Neural cell (in vitro differentiated cells): ENCODE results near the gene IQCM. TPM values are rescaled to one million over a fixed set of nuclear protein-coding genes. Genes with fewer than 3 reads are reported as not detected.

Experiments
- H2AFZ ChIP-seq: fragments of 200-600, 300-800 bp; sonication (generic), shearing (Covaris generic); 2 replicates; pipeline ENCODE4 v1.6.0; 2014; ENCODE audit warnings: low read depth, mild to moderate bottlenecking, antibody characterized with exemption, low read length, moderate library complexity
- H3F3A ChIP-seq: fragments of 200-600 bp; shearing (Covaris generic); 2 replicates; pipeline ENCODE4 v1.6.1; 2016; ENCODE audit warnings: mild to moderate bottlenecking, moderate library complexity, mixed read lengths, antibody characterized with exemption, low read length; ENCODE audit not compliant: insufficient read depth, poor library complexity, severe bottlenecking
- H3K27ac ChIP-seq: fragments of 200-600, 300-800 bp; sonication (generic), shearing (Covaris generic); 2 replicates; pipeline ENCODE4 v1.5.1; 2014; ENCODE audit warnings: mild to moderate bottlenecking, low read length, moderate library complexity
- H3K27me3 ChIP-seq: fragments of 300-800, 200-600 bp; sonication (generic), shearing (Covaris generic); 2 replicates; pipeline ENCODE4 v1.6.0; 2014; ENCODE audit warnings: mild to moderate bottlenecking, low read depth, low read length, moderate library complexity; ENCODE audit not compliant: insufficient read depth
- H3K36me3 ChIP-seq: fragments of 300-800, 200-600 bp; sonication (generic), shearing (Covaris generic); 2 replicates; pipeline ENCODE4 v1.5.1; 2014; ENCODE audit warnings: mild to moderate bottlenecking, antibody characterized with exemption, low read length, moderate library complexity; ENCODE audit not compliant: insufficient read depth
- H3K4me2 ChIP-seq: fragments of 300-800, 200-600 bp; sonication (generic), shearing (Covaris generic); 2 replicates; pipeline ENCODE4 v1.6.0; 2014; ENCODE audit warnings: mild to moderate bottlenecking, low read length
- H3K4me3 ChIP-seq: fragments of 300-800, 200-600 bp; sonication (generic), shearing (Covaris generic); 2 replicates; pipeline ENCODE4 v1.5.1; 2014; ENCODE audit warnings: mild to moderate bottlenecking, low read length, moderate library complexity
- H3K79me2 ChIP-seq: fragments of 200-600 bp; shearing (Covaris generic); replicated peaks from 2 replicates; pipeline ENCODE4 v1.6.0; 2014; ENCODE audit warnings: mild to moderate bottlenecking, low read length, moderate library complexity; ENCODE audit not compliant: insufficient read depth
- H3K9ac ChIP-seq: fragments of 300-800, 200-600 bp; sonication (generic), shearing (Covaris generic); 2 replicates; pipeline ENCODE4 v1.6.1; 2016; ENCODE audit warnings: mild to moderate bottlenecking, low read length, mixed read lengths
- H3K9me2 ChIP-seq: fragments of 200-600 bp; shearing (Covaris generic); 2 replicates; pipeline ENCODE4 v1.6.1; 2016; ENCODE audit warnings: mild to moderate bottlenecking, low read length, mixed read lengths; ENCODE audit not compliant: insufficient read depth
- H3K9me3 ChIP-seq: fragments of 200-600, 300-800 bp; sonication (generic), shearing (Covaris generic); 2 replicates; pipeline ENCODE4 v1.6.1; 2016; ENCODE audit warnings: mild to moderate bottlenecking, mixed run types, low read length, moderate library complexity, mixed read lengths
- H4K20me1 ChIP-seq: fragments of 200-600 bp; shearing (Covaris generic); 2 replicates; pipeline ENCODE4 v1.6.1; 2016; ENCODE audit warnings: mild to moderate bottlenecking, mixed run types; ENCODE audit not compliant: insufficient read depth
- EP300 ChIP-seq: fragments of 450-650 bp; conservative IDR thresholded peaks from 2 replicates; pipeline ENCODE4 v1.6.1; 2014; ENCODE audit warnings: antibody characterized with exemption, mild to moderate bottlenecking, moderate library complexity; ENCODE audit not compliant: poor library complexity, severe bottlenecking
- EZH2 ChIP-seq: fragments of 200-600, 300-800 bp; shearing (Covaris generic), sonication (generic); IDR thresholded peaks from 2 replicates; pipeline ENCODE4 v1.6.1; 2014; ENCODE audit warnings: antibody characterized with exemption, low read length, borderline replicate concordance, mild to moderate bottlenecking; ENCODE audit not compliant: insufficient read depth, poor library complexity, severe bottlenecking
- MXI1 ChIP-seq: fragments of 450-650 bp; conservative IDR thresholded peaks from 2 replicates; pipeline ENCODE4 v1.6.1; 2014; ENCODE audit warnings: antibody characterized with exemption, mild to moderate bottlenecking; ENCODE audit not compliant: poor library complexity, severe bottlenecking
- POLR2AphosphoS5 ChIP-seq: IDR thresholded peaks from 2 replicates; pipeline ENCODE4 v1.6.1; 2012
- RAD21 ChIP-seq: fragments of 450-650 bp; conservative IDR thresholded peaks from 2 replicates; pipeline ENCODE4 v1.6.1; 2014; ENCODE audit warnings: antibody characterized with exemption, mild to moderate bottlenecking, moderate library complexity
- SMC3 ChIP-seq: fragments of 450-650 bp; conservative IDR thresholded peaks from 2 replicates; pipeline ENCODE4 v1.6.1; 2014; ENCODE audit warnings: antibody characterized with exemption, mild to moderate bottlenecking, moderate library complexity; ENCODE audit not compliant: poor library complexity
- TAF1 ChIP-seq: IDR thresholded peaks from 2 replicates; pipeline ENCODE4 v1.6.1; 2012; ENCODE audit warnings: low read depth
- polyA plus RNA-seq: library from polyadenylated mRNA; depleted of rRNA; stranded (reverse); fragments of >200 nt; gene quantifications from 2 replicates; pipeline ENCODE4 v1.2.3, GENCODE V29; 2014
- TF ChIP-seq, protein P1 (sequence below): IDR thresholded peaks from 2 replicates; pipeline ENCODE4 v1.6.1; 2012; ENCODE audit warnings: borderline replicate concordance
- TF ChIP-seq, protein P2 (sequence below): fragments of 450-650 bp; IDR thresholded peaks from 2 replicates; pipeline ENCODE4 v1.5.1; 2014; ENCODE audit warnings: antibody characterized with exemption, mild to moderate bottlenecking, moderate library complexity; ENCODE audit not compliant: poor library complexity, severe bottlenecking

Gene IQCM
- polyA plus RNA-seq, 1 donor from 2014 or later, result not detected

DNA sequence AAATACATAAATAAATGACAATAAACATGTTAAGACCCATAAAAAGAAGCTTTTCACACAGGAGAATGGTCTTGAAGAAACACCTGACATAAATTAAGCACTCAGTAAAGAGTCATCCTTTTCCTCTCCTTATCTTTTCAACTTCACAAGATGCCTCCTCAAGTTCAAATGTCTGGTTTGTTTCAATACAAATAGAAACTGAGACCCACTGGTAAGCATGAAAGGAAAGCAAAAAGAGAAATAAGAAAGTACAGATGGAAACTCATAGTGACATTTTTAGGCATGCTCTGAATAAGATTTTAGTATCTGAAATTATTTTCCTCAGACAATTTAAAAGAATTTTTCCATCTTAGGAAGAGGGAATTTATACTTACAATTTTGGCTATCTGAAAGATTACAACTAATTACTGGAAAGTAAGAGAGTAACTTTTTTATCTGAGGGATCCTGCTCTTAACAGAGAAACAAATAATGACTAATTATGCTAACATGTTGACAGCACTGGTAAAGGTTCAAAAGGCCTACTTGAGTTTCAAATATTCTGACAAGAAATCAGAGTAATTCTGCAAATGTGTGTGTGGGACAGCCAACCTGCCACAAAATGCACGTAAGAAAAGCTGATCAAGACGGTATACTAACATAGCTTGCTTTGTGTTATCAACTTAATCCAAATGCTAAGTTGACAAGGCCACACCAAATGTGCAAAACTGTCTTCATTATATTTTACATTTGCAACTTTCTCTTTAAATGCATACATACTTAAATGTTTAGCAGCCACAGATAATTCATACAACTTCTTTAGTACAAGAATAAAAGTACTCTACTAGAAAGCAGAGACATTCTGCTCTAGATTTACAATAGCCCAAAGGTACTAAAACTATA lies 113.0 kb downstream of the IQCM start:
- Histone ChIP-seq H3K9me2 (no peaks in the 10 kb centered on the region), H3K27me3 (no peaks in the 10 kb centered on the region), H3K4me2 (no peak overlapping the region), H3K36me3 (no peaks in the 10 kb centered on the region), H3K79me2 (no peaks in the 10 kb centered on the region), H2AFZ (no peak overlapping the region), H3K9me3 (no peaks in the 10 kb centered on the region), H3K4me3 (no peak overlapping the region), H3F3A (no peaks in the 10 kb centered on the region), H3K9ac (no peak overlapping the region), H3K27ac (no peak overlapping the region), H4K20me1 (no peaks in the 10 kb centered on the region)
- TF ChIP-seq EZH2 (no peak), SMC3 (no peak), POLR2AphosphoS5 (no peak), RAD21 (no peak), EP300 (no peak), MXI1 (no peak), TAF1 (no peak)
- TF ChIP-seq, protein P1, sequence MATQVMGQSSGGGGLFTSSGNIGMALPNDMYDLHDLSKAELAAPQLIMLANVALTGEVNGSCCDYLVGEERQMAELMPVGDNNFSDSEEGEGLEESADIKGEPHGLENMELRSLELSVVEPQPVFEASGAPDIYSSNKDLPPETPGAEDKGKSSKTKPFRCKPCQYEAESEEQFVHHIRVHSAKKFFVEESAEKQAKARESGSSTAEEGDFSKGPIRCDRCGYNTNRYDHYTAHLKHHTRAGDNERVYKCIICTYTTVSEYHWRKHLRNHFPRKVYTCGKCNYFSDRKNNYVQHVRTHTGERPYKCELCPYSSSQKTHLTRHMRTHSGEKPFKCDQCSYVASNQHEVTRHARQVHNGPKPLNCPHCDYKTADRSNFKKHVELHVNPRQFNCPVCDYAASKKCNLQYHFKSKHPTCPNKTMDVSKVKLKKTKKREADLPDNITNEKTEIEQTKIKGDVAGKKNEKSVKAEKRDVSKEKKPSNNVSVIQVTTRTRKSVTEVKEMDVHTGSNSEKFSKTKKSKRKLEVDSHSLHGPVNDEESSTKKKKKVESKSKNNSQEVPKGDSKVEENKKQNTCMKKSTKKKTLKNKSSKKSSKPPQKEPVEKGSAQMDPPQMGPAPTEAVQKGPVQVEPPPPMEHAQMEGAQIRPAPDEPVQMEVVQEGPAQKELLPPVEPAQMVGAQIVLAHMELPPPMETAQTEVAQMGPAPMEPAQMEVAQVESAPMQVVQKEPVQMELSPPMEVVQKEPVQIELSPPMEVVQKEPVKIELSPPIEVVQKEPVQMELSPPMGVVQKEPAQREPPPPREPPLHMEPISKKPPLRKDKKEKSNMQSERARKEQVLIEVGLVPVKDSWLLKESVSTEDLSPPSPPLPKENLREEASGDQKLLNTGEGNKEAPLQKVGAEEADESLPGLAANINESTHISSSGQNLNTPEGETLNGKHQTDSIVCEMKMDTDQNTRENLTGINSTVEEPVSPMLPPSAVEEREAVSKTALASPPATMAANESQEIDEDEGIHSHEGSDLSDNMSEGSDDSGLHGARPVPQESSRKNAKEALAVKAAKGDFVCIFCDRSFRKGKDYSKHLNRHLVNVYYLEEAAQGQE, result no peak
- TF ChIP-seq, protein P2, sequence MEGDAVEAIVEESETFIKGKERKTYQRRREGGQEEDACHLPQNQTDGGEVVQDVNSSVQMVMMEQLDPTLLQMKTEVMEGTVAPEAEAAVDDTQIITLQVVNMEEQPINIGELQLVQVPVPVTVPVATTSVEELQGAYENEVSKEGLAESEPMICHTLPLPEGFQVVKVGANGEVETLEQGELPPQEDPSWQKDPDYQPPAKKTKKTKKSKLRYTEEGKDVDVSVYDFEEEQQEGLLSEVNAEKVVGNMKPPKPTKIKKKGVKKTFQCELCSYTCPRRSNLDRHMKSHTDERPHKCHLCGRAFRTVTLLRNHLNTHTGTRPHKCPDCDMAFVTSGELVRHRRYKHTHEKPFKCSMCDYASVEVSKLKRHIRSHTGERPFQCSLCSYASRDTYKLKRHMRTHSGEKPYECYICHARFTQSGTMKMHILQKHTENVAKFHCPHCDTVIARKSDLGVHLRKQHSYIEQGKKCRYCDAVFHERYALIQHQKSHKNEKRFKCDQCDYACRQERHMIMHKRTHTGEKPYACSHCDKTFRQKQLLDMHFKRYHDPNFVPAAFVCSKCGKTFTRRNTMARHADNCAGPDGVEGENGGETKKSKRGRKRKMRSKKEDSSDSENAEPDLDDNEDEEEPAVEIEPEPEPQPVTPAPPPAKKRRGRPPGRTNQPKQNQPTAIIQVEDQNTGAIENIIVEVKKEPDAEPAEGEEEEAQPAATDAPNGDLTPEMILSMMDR, result no peak

DNA sequence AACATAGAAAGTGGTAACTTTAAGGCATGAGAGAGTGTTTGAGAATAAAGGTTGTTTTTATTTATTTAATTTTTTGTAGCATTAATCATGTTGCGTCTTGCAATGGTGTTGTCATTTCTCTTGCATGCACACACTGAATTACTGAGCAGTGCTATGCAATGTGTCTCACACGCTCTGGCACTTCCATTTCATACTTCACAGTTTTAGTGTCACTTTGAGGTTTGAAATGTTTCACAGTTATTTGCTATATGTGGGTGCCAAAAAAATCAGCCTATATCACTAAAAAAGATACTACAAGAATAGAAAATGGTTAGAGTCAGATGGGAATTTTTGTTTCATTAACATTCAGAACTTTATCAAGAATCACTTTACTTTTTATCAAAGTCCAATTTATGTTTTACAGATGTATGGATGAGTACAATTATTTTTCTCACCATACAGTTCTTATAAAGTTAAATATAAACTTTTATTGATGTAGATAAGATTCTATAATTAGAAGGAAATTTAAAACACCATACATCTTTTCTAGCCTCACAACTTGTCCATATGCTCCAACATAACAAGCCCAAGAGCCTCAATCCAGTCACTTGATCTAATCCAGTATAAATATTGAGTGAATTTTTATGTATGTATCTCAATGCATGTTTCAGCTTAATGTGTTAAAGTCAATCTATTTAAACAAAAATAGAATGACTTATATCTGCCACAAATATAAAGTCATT lies 114.0 kb downstream of the IQCM start:
- Histone ChIP-seq H3K36me3 (no peaks in the 10 kb centered on the region), H3K9me3 (no peaks in the 10 kb centered on the region), H3K4me3 (no peak overlapping the region), H3K27ac (no peak overlapping the region), H3K9ac (no peak overlapping the region), H3F3A (no peaks in the 10 kb centered on the region), H3K27me3 (no peaks in the 10 kb centered on the region), H2AFZ (no peak overlapping the region), H3K4me2 (no peak overlapping the region), H3K79me2 (no peaks in the 10 kb centered on the region), H4K20me1 (no peaks in the 10 kb centered on the region), H3K9me2 (no peaks in the 10 kb centered on the region)
- no peak for TF ChIP-seq EZH2
- no peak for TF ChIP-seq RAD21
- no peak for TF ChIP-seq SMC3
- TF ChIP-seq, protein P1, result no peak
- TF ChIP-seq POLR2AphosphoS5, result no peak
- TF ChIP-seq TAF1, result no peak
- TF ChIP-seq, protein P2, result no peak
- no peak for TF ChIP-seq MXI1
- TF ChIP-seq EP300, result no peak
